ENCODE data around the gene ITGA11.
"Not testable (repeated sequence)": the region's sequence is repeated elsewhere in the genome, so short reads cannot be mapped to it uniquely, and the experiment has no call there.

ITGA11 gene

DNA sequence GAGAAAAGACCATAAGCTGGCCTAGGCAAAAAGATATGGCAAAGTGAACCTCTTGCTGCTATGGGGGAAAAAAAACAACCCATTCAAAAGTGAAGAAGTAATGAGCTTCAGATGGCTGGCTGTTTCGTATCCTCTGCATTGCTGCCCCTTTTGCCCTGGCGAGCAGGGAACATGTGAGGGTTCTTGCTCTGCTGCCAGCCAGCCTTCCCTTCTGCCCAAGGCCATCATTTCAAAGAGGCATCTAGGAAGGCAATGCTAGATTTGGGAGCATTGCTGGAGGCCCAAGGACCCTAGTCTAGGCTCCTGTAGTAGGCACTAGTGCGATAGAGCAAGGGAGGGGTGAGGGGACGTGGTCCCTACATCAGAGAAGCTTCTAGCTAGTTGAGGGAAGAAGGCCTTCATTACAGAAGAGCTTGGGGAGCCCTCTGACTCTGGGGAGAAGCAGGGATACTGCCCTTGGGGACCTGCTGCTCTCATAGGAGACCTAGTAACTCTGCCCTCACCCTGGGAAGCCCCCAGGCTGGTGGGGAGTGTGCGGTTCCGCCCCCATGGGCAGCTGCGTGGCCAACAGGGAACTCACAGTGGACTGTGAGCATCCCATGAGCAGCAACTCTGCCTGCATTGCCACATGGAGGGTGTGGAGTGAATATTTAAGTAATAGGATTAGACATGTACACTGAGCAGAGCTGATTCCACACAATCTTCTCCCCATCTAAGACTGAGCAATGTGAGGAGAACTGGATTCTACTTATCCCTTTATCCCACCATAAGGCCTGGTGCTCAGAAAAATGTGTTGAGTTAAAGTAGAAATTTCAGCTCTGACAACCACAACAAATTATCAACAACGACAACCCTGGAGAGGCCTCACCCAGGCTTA, 21.3 kb downstream of the ITGA11 start:
- DNase-seq: no peak

DNA sequence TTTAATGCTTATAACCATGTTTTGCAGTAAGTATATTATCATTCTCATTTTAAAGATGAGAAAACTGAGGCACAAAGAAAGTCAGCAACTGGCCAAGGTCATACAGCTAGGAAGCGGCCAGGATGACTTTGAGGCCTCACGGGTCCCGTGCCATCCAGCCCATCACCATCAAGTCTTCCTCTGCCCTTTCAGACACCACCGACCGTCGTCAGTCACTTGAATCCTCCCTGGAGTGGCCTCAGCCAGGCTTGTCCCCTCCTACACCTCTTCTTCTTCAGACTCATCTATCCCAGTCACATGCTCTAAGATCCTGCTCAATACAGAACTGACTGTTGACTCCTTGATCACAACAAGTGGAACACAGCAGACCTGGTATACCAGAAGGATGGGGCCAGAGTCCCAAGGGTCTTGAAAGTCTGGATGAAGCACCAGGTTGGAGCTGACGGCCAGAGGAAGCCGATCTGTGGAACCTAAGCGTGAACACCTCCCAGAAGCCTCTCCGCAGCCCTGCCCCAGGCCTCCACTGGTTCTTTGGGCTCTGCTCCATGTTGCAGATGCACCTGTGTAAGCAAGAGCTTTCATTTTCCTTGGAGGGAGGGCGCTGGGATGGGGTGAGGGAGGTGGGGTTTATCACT, 22.1 kb downstream of the ITGA11 start:
- DNase-seq: no peak

DNA sequence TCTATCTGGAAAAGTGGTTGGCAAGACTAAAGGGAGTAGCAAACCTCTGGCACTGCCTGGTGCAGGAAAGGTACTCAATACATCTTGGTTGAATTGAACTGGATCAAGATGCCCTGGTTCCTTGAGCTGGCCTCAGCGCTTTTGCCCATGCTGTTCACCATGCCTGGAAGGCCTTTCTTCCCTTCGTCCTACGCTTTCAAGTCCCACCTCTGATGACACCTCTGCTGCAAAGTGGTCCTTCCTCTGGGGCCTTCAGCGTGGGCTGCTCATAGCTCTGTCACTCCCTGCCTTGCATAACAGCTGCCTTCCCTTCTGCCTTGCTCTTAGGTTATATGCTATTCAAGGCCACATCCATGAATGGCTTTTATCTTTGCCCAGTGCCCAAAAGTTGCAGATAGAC, 23.0 kb downstream of the ITGA11 start:
- DNase-seq: no peak

DNA sequence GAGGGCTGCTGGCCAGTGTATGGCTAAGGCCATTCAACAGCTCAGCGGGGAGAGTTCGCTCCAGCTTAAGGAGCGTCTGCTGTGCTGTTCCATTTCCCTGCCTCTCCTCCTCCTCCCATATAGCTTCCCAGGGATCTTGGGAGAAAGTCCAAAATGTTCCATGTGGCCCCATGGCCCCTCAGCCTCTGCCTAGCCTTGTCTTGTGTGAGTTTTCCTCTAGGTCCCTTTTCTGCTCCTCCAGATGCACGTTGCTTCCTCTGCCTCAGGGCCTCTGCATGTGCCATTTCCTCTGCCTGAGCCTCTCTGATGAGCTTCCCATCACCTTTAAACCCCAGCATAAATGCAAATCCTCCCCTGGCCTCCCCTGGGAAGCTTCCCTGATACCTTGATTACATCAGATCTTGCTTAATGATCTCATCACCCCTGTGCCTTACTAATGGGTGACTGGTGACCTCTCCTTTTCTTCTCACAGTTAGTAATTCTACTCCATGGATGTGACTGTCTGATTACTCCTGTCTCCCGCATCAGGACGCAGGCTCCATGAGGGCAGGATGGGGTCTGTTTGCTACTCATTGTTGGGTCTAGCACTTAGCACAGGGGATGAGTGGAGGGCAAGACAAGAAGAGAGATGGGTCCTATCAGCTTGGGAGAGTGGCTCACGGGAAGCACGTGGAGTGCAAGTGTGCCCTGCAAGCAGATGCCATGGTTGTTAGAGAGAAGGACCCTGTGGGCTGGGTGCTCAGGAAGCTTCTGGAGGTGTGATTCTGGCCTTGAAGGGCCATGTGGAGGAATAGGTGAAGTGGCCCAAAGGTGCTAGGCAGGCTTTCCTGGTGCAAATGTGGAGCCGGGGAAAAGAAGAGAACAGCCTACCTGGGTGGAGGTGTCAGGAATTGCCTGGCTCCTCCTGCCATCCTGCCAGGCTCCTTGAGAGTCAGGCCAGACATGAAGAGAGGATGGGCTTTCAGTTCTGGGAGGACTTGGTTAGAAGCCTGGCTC, 23.8 kb downstream of the ITGA11 start:
- no peak for DNase-seq

DNA sequence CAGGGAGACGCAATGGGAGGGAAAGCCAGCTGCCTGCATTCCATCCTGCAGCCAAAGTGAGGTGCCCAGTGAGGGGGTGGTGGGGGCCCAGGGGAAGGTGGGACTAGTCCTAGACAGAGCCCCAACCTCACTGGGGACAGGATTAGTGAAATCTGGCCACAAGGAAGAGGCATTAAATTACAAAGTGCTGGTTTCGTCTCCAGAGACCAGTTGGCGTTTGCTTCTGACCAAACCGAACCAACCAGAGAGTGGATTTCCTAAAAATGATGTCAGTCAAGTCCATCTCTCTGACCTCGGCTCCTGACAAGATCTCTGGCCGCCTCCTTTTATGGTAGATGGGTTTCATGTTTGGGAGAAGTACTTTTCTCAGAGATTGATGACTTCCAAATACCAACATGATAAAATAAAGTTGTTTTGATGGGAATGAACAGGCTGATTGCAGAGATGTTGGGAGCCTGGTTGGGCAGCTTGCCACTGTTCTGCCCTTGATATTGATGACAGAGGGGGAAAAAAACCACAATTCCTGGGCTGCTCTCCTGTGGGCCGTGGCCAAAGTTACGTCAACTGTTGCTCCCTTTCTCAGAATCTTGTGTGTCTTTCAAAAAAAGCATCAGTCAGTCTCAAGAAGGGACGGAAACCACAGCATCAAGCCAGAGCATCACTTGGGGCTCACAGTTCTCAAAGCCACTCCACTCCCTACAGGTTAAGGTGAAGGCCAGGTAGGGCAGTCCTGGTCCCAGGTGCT, 24.6 kb downstream of the ITGA11 start:
- DNase-seq: no peak

DNA sequence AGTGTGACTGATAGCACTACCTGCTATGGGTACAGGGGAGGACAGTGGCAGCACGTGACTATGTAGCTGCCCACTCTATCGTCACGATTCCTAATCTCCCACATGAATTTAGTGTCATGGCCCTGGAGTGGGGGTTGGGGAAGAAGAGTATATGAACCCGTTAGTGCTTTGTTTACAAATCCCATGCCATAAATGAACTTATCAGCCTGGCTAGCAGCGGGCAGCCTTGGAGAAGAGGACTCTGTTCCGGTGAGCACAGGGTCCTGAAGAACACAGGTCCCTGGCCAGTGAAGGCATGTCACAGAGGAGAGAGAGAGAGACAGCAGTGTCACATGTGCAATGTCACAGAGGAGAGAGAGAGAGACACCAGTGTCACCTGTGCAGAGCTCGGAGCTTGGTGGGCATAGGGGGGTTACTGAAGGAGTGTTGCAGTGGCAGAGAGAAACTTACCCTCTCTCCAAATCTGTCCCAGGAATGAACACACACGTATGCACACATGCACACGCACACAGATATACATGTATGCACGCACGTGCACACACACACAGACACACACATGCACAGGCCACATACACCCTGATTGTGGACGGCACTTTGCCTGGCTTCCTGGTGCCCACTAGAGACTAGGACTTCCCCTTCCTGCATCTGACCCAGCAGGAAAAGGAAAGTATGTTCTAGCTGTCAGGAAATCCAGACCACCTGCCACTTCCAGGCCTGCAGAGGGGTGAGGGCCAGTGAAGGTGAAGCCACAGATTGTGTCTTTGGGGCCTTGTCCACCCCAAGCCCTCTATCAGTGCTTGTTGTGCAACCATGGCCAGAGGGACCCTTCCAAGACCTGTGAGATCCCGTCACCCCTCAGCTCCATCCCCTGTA, 26.3 kb downstream of the ITGA11 start:
- DNase-seq: no peak

DNA sequence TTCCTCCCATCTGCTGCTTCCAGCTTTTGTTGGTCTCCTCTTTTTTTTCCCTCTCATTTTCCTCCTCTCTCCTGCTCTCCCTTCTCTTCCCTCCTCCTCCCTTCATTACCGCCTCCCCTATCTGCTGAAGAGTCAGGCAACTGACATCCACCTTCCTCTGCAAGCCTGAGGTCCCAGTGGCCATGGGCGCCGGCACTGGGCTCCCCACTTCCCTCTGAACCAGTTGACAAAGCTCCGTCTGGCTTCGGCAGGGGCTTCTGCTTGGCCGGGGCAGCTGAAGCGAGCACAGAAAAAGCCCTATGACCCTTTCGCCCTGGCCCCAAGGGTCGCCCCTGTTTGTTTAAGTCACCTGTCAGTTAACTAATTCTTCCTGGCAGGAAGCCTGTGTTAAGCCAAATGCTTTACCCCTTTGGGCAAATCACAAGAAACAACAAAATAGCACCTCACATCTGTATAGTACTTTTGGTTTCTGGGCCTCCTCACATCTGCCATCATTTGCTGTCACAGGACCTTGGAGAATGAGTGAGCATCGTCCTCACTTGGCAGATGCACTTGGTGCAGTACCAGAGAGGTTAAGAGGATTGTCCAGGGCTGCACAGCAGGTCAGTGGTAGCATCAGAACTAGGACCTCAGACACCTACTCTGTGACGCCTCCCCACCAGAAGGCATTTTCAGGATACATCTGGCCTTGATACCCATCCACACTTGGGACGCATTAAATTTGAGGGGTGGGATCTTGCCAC, 27.7 kb downstream of the ITGA11 start:
- DNase-seq: no peak

DNA sequence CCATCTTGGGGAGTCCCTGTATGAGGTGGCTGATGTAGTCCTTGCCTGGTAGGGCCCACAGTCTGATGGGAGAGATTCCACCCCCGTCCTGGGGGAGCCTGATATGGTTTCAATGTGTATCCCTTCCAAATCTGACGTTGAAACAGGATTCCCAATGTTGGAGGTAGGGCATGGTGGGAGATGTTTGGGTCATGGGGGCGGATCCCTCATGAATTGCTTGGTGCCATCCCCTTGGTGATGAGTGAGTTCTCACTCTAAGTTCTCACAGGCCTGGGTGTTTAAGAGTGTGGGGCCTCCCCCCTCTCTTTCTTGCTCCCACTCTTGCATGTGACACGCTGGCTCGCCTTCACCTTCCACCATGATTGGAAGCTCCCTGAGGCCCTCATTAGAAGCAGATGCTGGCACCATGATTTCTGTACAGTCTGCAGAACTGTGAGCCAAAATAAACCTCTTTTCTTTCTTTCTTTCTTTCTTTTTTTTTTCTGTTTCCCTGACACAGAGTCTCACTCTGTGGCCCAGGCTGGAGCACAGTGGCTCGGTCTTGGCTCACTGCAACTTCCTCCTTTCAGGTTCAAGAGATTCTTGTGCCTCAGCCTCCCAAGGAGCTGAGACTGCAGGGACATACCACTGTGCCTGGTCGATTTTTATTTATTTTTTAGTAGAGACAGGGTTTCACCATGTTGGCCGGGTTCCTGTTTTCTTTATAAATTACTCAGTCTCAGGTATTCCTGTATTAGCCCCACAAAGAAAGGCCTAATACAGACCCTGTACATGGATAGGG, 28.6 kb downstream of the ITGA11 start:
- no peak for DNase-seq

DNA sequence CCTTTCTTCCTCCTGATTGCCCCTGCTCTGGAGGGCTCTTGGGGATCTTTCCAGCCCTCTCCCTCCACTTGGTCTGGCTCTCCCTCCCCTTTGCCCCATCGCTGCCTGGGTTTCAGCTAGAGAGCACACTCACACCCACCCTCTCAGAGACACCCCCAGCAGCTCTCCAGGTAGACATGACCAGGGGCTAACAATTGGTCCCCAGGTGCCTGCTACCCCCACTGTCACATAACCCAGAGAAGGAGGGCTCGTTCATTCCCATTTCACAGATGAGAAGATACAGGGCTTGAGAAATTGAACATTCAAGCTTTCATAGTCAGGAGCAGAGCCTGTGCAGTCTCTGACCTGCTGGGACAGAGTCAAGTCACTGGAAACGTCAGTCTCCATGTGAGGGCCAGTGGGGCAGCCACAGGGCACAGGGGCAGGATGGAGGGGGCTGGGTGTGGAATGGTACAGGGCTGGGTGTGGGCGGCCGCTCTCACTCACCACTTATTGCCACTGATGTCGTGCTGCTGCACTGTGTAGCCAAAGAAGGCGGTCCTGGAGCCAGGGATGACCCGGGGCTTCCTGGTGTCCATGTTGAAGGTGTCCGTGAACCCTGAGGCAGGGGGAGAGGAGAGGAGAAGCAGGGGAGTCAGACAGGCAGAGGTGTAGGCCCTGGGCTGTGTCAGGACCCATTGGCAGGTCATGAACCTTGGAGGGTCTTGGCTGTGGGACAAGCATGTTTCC, 29.4 kb downstream of the ITGA11 start:
- no peak for DNase-seq

DNA sequence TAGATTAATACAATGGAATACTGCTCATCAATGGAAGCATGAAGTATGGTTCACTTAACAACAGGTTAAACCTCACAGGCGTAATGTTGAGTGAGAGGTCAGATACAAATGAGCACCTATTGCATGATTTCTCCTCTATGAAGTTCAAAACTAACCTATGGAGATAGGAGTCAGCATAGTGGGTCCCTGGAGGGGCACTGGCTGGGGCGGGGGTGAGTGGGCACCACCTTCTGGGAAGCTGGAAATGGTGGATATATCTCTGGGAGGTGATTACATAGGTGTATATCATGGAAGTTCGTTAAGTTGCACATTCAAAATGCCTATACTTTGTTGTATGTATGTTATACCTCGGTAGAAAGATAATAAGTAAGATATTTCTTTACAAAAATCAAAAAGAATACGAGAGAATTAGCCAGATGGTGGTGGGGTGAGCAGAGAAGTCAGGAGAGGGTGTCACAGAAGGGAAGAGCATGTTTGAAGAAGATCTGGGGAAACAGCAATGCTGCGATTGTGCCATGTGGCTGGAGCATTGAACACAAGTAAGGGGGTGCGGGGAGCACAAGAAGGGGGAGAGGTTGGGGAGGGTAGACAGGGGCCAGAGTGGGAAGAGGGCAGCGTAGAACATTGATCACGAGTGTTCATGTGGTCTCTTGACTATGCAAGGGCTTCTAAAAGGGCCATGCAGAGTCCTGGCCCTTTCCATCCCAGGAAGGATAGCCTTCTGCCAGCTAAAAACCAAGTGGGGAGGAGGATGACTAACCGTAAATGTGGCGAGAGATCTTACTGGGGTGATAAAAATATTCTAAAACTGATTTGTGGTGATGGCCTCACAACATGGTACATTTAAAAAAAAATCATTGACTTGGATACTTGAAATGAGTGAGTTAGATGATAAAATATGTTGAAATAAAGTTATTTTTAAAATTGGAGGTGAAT, 30.2 kb downstream of the ITGA11 start:
- no peak for DNase-seq

DNA sequence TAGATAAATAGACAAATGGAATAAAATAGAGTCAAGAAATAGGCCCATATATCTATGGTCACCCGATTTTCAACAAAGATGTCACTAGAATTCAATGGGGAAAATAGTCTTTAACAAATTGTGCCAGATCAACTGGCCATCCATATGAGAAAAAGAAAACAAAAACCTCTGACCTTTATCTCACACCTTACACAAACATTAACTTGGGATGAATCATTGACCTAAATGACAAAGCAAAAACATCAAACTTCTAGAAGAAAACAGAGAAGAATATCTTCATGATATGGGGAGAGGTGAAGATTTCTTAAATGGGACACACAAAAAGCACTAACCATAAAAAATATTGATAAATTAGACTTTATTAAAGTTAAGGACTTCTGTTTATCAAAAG, 31.9 kb downstream of the ITGA11 start:
- DNase-seq: no peak

DNA sequence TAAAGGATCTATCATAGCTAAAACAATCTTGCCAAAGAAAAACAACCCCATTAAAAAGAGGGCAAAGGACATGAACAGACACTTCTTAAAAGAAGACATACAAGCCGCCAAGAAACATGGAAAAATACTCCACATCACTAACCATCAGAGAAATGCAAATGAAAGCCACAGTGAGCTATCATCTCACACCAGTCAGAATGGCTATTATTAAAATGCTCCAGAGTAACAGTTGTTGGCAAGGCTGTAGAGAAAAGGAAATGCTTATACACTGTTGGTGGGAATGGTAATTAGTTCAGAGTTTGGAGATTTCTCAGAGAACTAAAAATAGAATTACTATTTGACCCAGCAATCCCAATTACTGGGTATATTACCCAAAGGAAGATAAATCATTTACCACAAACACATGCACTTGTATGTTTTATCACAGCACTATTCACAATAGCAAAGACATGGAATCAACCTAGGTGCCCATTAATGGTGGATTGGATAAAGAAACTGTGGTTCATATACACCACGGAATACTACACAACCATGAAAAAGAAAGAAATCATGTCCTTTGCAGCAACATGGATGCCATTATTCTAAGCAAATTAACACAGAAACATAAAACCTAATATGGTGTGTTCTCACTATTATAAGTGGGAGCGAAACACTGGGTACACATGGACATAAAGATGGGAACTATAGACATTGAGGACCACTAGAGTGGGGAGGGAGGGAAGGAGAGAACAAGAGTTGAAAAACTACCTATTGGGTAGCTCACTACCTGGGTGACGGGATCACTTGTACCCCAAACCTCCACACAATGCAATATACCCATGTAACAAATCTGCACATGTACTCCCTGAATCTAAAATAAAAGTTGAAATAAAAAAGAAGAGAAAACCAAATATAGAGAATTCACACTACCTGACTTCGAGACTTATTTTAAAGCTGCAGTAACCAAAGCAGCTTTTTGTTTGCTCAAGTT, 32.6 kb downstream of the ITGA11 start:
- no peak for DNase-seq

DNA sequence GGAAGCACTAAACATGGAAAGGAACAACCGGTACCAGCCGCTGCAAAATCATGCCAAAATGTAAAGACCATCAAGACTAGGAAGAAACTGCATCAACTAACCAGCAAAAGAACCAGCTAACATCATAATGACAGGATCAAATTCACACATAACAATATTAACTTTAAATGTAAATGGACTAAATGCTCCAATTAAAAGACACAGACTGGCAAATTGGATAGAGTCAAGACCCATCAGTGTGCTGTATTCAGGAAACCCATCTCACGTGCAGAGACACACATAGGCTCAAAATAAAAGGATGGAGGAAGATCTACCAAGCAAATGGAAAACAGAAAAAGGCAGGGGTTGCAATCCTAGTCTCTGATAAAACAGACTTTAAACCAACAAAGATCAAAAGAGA, 34.0 kb downstream of the ITGA11 start:
- not testable (repeated sequence) for DNase-seq

DNA sequence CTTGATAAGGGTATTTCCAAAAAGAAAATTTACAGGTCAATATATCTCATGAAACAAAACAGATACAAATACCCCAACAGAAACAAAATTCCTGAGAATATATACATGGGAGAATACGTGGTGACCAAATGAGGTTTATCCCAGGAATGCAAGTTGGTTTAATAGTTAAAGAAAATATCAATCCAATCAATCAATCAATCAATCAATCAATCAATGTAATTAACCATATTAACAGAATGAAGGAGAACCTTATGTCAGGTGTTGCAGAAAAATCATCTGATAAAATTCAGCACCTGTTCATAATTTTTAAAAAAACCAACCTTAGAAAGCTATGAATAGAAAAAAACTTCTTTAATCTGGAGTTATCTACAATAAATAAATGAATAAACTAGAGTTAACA, 35.9 kb downstream of the ITGA11 start:
- no peak for DNase-seq

DNA sequence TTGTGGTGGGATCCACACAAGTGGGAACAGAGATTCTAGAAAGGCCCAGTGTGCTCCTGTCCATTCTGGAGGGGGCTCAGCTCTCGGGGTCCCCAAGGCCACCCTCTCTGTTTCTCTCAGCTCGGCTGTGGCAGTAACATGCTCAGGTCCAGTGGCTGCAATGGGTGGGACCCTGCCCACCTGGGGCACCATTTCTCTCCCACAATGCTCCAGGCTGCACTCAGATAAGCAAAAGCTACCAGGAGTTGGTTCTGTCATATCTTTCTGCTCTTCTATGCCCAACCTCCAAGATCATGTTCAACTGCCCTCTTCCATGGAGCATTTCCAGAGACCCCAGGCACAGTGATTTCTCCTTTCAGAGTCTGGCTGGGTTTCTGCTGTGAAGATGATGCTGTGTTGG, 40.8 kb downstream of the ITGA11 start:
- no peak for DNase-seq

DNA sequence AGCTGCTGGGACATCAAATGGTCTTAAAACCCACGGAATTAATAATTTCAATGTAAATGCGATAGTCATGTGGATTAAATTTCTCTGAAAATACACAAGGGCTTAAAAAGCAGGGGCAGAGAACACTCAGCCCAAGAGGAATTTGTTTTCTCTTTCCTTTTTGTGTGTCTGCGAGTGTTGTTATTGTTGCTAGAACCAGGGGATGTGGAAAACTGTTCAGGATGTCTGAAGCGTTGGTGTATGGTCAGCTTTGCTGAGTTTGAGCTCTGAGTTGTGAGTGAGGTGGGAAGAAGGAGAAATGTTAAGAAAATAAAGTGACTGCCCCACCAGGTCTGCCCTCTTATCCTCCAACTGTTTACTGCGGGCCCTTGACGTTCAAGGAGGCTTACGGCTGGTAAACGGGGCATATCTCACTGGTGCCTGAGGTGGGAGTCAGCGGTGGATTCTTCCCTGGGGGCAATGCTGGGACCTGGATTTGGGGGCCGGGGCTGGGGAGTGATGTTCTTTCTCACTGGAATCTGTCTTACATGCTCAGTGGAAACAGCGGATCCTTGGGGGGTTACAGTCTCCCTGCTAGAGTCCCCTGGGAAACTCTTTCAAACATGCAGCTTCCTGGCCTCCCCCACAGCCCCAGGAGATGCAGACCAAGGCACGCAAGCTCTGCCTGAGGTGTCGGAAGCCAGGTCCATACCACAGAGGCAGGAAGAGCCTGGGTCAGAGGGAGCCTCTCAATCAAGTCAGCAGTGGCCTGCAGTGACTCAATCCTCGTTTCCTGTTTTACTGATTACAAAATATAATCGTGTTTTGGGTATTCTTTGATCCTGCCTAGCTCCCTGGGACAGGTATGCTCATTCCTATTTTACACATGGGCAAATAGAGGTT, 41.8 kb downstream of the ITGA11 start:
- DNase-seq: no peak
